MCF 10A (cell line): ENCODE measurements around the gene FGR. TPM values are rescaled to one million over a fixed set of nuclear protein-coding genes. Genes with fewer than 3 reads are reported as not detected.

Experiments
- BruUV-seq: library from RNA; stranded (reverse); fragments of 400-500 nt; replicated peaks from 2 replicates; lab custom pipeline; 2021; lab: Mats Ljungman, UMichigan
- CTCF ChIA-PET: fragments of 300-600 bp; sonication (Branson Sonifier 250); formaldehyde crosslinking; extraction: SDS; loops from one replicate; lab custom pipeline; 2021; ENCODE audit warnings: antibody characterized with exemption, inconsistent platforms; lab: Yijun Ruan, JAX
- POLR2A ChIA-PET: fragments of 300-600, 350-650 bp; sonication (Branson Sonifier 250); formaldehyde crosslinking; extraction: SDS; loops from one replicate; lab custom pipeline; 2020; ENCODE audit warnings: antibody characterized with exemption, inconsistent platforms; lab: Yijun Ruan, JAX
- DNase-seq: peaks from one replicate; pipeline ENCODE4 v3.0.0-alpha.2; 2018; ENCODE audit not compliant: unreplicated experiment
- H3K27ac Mint-ChIP-seq: one replicate; pipeline ENCODE4 v1.8.0; 2022; ENCODE audit warnings: mild to moderate bottlenecking, low read depth, mixed read lengths; ENCODE audit not compliant: unreplicated experiment
- H3K27me3 Mint-ChIP-seq: one replicate; pipeline ENCODE4 v1.8.0; 2022; ENCODE audit warnings: mixed read lengths; ENCODE audit not compliant: insufficient read depth, unreplicated experiment
- H3K36me3 Mint-ChIP-seq: one replicate; pipeline ENCODE4 v1.8.0; 2022; ENCODE audit warnings: mild to moderate bottlenecking, moderate library complexity, mixed read lengths; ENCODE audit not compliant: insufficient read depth, unreplicated experiment
- H3K4me1 Mint-ChIP-seq: one replicate; pipeline ENCODE4 v1.8.0; 2022; ENCODE audit warnings: mixed read lengths; ENCODE audit not compliant: insufficient read depth, unreplicated experiment
- H3K4me3 Mint-ChIP-seq: one replicate; pipeline ENCODE4 v1.8.0; 2022; ENCODE audit warnings: mild to moderate bottlenecking, moderate library complexity, mixed read lengths; ENCODE audit not compliant: unreplicated experiment
- H3K9me3 Mint-ChIP-seq: one replicate; pipeline ENCODE4 v1.8.0; 2022; ENCODE audit warnings: mixed read lengths; ENCODE audit not compliant: unreplicated experiment
- CTCF ChIP-seq: fragments of 200-600 bp; IDR thresholded peaks from one replicate; pipeline ENCODE4 v1.8.0; 2022; ENCODE audit warnings: antibody characterized with exemption, mild to moderate bottlenecking; ENCODE audit not compliant: unreplicated experiment
- intact Hi-C: fragments of 100-400 bp; cut with micrococcal nuclease; formaldehyde crosslinking; loops from 2 replicates; pipeline ENCODE4 v1.14.1; 2022
- total RNA-seq: library from RNA; stranded (reverse); gene quantifications from 2 replicates; pipeline ENCODE4 v1.2.3, GENCODE V29; 2022

The FGR gene
- total RNA-seq, 1 experiment from 2014 or later = not detected

- ChIA-PET POLR2A (no interaction called here), CTCF (interaction anchor here (2.3 kb wide), 1 partner anchor 29 kb away, joined by 8 read pairs; no protein-coding TSS in a partner anchor)
- no peak for DNase-seq
- intact Hi-C loops = no loop called here
- no peaks in the 10 kb centered on the region for H3K9me3 Mint-ChIP-seq
- H3K36me3 Mint-ChIP-seq = no peaks in the 10 kb centered on the region
- H3K27me3 Mint-ChIP-seq = no peaks in the 10 kb centered on the region
- TF ChIP-seq CTCF = no peak
- H3K4me3 Mint-ChIP-seq = no peak overlapping the region
- H3K4me1 Mint-ChIP-seq = no peaks in the 10 kb centered on the region
- no TSS peak for BruUV-seq
- no peak overlapping the region for H3K27ac Mint-ChIP-seq
These were observed 20.2 kb downstream of the FGR start for GRCh38 chr1:27614625-27615344.

- intact Hi-C loops = no loop called here
- ChIA-PET POLR2A (no interaction called here), CTCF (interaction anchor here (2.3 to 8.0 kb wide), 3 partner anchors 30 to 52 kb away, joined by 8 to 160 read pairs (median 59); no protein-coding TSS in a partner anchor)
- H3K4me3 Mint-ChIP-seq = no peak overlapping the region
- no peaks in the 10 kb centered on the region for H3K9me3 Mint-ChIP-seq
- no peaks in the 10 kb centered on the region for H3K27me3 Mint-ChIP-seq
- no peak for TF ChIP-seq CTCF
- no peak overlapping the region for H3K27ac Mint-ChIP-seq
- no peak for DNase-seq
- no TSS peak for BruUV-seq
- no peaks in the 10 kb centered on the region for H3K36me3 Mint-ChIP-seq
- H3K4me1 Mint-ChIP-seq = no peaks in the 10 kb centered on the region
These were observed 20.9 kb downstream of the FGR start for GRCh38 chr1:27614043-27614624.

GRCh38 chr1:27612718-27613117, 22.3 kb downstream of the FGR start:
- Mint-ChIP-seq H3K27me3 (no peaks in the 10 kb centered on the region), H3K4me1 (no peaks in the 10 kb centered on the region), H3K36me3 (no peaks in the 10 kb centered on the region), H3K27ac (no peak overlapping the region), H3K4me3 (no peak overlapping the region), H3K9me3 (no peaks in the 10 kb centered on the region)
- intact Hi-C loops = no loop called here
- no peak for TF ChIP-seq CTCF
- no peak for DNase-seq
- ChIA-PET CTCF (interaction anchor here (0.9 to 8.0 kb wide), 3 partner anchors 49 to 57 kb away, joined by 5 to 160 read pairs (median 59); no protein-coding TSS in a partner anchor), POLR2A (interaction anchor here (0.7 kb wide), 1 partner anchor 50 kb away, joined by 3 read pairs; no protein-coding TSS in a partner anchor)
- BruUV-seq = no TSS peak

- Mint-ChIP-seq H3K27me3 (no peaks in the 10 kb centered on the region), H3K9me3 (no peaks in the 10 kb centered on the region), H3K27ac (no peak overlapping the region), H3K4me1 (peaks cover 3% of the 10 kb centered on the region), H3K4me3 (no peak overlapping the region), H3K36me3 (no peaks in the 10 kb centered on the region)
- TF ChIP-seq CTCF = no peak
- DNase-seq = no peak
- ChIA-PET POLR2A (interaction anchor here (2.1 kb wide), 1 partner anchor 51 kb away, joined by 6 read pairs; no protein-coding TSS in a partner anchor), CTCF (interaction anchor here (0.7 to 8.0 kb wide), 6 partner anchors 50 to 440 kb away, joined by 3 to 160 read pairs (median 8); no protein-coding TSS in a partner anchor)
- no TSS peak for BruUV-seq
- intact Hi-C loops = no loop called here
These were observed 23.5 kb downstream of the FGR start for GRCh38 chr1:27611450-27611849.
